ENCODE results near the gene TTN.

Gene TTN

DNA sequence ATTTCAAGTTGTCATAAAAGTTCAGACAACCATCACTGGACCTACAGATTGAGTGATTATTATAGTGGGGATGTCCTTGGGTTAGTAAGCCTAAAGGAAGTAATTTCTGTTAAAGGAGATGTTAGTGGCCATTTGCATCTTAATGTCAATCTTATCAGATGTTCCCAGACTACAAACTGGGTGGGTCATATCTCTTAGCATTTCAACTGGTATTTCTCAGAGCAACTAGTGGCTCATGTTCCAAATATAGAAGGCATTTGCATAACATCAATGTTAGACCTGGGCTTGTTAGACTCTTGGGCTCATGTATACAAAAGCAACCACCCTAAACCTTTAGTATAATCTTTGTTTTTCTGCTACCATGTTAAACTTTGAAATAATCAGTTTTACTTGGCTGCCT, 309.1 kb downstream of the TTN start:
- no peak overlapping the region for H3K27ac Mint-ChIP-seq
- H3K9me3 Mint-ChIP-seq: no peaks in the 10 kb centered on the region
- no peaks in the 10 kb centered on the region for H3K4me1 Mint-ChIP-seq
- no peaks in the 10 kb centered on the region for H3K27me3 Mint-ChIP-seq
- H3K36me3 Mint-ChIP-seq: peaks cover 19% of the 10 kb centered on the region
- no peak overlapping the region for H3K4me3 Mint-ChIP-seq

DNA sequence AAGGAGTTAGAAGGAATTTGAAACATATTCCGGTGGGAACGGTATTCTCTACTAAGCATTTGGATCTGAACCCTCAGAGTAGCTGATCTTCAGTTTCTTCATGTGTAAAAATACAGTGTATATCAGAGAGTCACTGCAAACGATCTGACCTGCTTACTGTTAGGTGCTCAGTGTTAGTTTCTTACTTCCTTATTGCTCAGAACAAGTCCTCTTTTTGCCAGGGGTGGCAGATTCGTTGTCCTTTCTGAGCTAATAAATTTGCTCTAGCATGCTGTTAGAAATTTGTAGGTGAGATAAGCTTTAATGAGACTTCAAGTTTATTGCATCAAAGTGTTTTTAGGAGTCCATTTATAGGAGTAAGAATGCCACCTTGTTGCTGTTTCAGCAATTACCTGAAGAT, 311.2 kb downstream of the TTN start:
- Mint-ChIP-seq H3K36me3 (peaks cover 19% of the 10 kb centered on the region), H3K4me1 (peaks cover 7% of the 10 kb centered on the region), H3K4me3 (no peak overlapping the region), H3K9me3 (no peaks in the 10 kb centered on the region), H3K27ac (no peak overlapping the region), H3K27me3 (no peaks in the 10 kb centered on the region)

DNA sequence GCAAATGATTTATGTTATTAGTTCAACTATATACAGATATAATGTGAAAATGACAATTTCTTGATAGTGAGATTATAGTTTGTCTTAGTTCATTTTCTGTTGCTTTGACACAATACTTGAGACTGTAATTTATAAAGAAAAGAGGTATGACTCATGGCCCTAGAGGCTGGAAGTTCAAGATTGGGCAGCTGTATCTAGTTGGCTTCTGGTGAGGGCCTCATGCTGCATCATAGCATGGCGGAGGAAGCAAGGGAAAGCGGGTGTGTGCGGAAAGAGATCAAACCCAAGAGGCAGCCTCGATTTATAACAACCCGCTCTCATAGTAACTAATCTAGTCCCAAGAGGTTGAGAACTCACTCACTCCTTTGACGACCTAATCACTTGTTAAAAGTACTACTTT, 315.6 kb downstream of the TTN start:
- no peaks in the 10 kb centered on the region for H3K9me3 Mint-ChIP-seq
- H3K27ac Mint-ChIP-seq: no peak overlapping the region
- H3K36me3 Mint-ChIP-seq: peaks cover 28% of the 10 kb centered on the region
- no peak overlapping the region for H3K4me3 Mint-ChIP-seq
- H3K4me1 Mint-ChIP-seq: peaks cover 38% of the 10 kb centered on the region
- no peaks in the 10 kb centered on the region for H3K27me3 Mint-ChIP-seq

DNA sequence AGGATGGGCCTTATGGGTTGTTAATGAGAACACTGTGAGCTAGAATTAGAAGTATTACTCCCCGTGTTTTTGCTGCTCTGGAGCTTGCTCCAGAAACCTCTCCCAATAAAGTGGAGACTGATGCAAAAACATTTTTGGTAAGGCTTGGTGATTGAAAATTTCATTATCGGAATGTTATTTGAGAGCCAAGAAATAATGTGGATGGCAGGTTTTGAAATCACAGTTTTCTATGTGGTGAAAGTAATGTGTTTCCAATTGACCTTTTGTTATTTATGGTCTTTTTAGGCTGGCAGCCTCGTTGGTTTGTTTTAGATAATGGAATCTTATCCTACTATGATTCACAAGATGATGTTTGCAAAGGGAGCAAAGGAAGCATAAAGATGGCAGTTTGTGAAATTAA, 321.9 kb downstream of the TTN start:
- H3K4me3 Mint-ChIP-seq: no peak overlapping the region
- H3K27me3 Mint-ChIP-seq: no peaks in the 10 kb centered on the region
- H3K9me3 Mint-ChIP-seq: no peaks in the 10 kb centered on the region
- no peak overlapping the region for H3K27ac Mint-ChIP-seq
- H3K4me1 Mint-ChIP-seq: peaks cover 75% of the 10 kb centered on the region
- peaks cover 24% of the 10 kb centered on the region for H3K36me3 Mint-ChIP-seq

DNA sequence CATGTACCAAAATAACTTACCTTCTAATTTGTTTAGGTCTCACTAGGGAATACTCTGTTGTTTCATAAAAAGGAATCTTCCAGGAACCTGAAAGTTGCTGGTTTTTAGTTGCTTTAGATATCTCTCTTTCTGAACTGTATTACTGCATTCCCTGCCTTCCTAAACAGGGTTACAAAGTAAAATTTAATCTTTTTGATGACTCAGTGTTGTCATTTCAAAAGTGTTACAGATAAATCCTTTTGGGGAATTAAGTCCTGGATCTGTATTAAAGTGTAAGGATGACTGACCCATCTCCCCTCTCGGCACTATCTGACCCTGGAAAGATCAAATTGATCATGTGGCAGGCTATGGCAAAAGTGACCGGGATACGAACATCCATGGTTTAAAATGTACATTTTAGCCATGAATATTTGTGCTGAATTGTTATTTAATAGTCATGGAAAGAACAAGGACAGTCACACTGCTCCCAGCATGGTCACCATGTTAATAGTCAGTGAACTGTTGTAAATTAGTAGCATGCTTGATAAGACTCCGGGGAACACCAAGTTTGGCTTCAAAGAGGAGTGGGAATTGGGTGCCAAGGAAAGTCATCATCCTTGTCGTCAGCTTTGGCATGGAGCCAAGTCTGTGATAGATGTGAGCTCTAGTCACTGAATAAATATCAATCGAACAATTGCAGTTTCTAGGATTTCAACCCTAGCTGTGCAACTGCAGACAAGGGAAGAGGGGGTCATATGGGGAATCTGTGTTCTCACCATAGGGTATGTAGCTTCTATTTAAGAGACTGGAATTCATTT, 322.8 kb downstream of the TTN start:
- Mint-ChIP-seq H3K4me1 (peaks cover 68% of the 10 kb centered on the region), H3K27ac (no peak overlapping the region), H3K27me3 (no peaks in the 10 kb centered on the region)

DNA sequence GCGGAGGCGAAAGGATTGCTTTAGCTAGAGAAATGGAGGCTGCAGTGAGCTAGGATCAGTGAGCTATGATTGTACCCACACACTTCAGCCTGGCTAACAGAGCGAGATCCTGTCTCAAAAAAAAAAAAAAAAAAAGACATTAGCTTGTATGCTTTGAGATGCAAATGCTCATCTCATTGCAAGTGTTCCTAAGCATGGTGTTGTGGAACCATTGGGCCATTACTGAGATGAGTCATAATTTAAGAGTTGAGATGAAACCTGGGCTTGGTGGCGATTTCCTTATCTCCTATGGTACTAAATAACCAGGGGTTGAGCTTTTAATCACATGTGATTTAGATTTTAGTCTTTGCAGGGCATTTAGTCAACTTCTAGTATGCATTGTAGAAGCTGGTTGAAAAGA, 324.8 kb downstream of the TTN start:
- no peaks in the 10 kb centered on the region for H3K9me3 Mint-ChIP-seq
- peak overlapping the region; percentile 99 for H3K4me3 Mint-ChIP-seq
- H3K4me1 Mint-ChIP-seq: peaks cover 63% of the 10 kb centered on the region
- H3K27me3 Mint-ChIP-seq: no peaks in the 10 kb centered on the region
- H3K36me3 Mint-ChIP-seq: peaks cover 13% of the 10 kb centered on the region
- no peak overlapping the region for H3K27ac Mint-ChIP-seq

More for the DNA sequence above, 322.8 kb downstream of the TTN start:
- Mint-ChIP-seq H3K4me3 (no peak overlapping the region), H3K9me3 (no peaks in the 10 kb centered on the region), H3K36me3 (peaks cover 18% of the 10 kb centered on the region)

DNA sequence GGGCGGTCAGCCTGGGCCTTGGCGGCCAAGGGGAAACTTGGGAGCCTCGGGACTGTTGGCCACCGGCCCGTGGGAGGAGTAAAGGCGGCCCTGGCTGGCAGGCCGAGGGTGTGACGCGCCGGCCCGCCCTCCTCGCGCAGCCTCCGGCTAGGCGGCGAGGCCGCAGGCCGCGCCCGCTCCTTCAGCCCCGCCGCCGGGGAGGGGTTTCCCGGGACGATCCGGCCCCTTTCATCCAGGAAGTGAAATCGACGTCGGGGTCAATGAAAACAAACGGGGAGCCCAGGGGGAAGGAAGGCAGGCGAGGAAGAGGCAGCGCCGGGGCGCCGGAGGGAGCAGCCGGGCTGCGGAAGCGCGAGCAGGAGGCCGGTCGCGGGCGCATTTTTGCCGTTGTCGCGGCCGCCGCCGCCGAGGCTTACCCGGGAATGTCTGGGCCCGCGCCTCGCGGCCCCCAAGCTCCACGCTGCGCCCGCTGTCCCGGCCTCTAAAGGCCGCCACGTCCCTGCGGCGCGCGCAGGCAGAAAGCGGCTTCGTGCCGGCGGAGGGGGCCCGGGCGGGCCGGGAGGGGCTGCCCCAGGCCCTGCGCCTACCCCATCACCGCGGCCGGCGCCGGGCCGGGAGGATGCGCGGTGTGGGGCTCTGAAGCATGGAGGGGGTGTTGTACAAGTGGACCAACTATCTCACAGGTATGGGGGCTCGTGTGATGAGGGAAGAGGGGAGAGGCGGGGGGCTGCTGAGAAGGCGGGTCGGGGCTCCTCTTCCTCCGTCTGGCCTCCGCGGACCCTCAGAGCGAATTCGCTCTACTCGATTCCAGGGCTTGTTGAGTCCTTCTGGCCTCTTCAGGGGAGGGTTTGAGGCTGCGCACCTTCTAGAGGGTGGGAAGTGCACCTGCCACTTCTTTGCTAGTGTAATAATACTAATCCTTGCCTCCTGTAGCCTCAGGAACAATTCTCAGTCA, 326.7 kb downstream of the TTN start, which contains the start of gene PLEKHA3:
Gene PLEKHA3 (plus strand): TSS at position 231 of the 955 bp plus-strand sequence. CDS start 413 bp downstream, at position 644.
- peaks cover 1% of the 10 kb centered on the region for H3K36me3 Mint-ChIP-seq
- H3K4me1 Mint-ChIP-seq: peaks cover 47% of the 10 kb centered on the region
- H3K4me3 Mint-ChIP-seq: peak within 1 kb of the TSS; percentile 99
- peak within 1 kb of the TSS; percentile 96 for H3K27ac Mint-ChIP-seq
- no peaks in the 10 kb centered on the region for H3K27me3 Mint-ChIP-seq
- no peaks in the 10 kb centered on the region for H3K9me3 Mint-ChIP-seq

DNA sequence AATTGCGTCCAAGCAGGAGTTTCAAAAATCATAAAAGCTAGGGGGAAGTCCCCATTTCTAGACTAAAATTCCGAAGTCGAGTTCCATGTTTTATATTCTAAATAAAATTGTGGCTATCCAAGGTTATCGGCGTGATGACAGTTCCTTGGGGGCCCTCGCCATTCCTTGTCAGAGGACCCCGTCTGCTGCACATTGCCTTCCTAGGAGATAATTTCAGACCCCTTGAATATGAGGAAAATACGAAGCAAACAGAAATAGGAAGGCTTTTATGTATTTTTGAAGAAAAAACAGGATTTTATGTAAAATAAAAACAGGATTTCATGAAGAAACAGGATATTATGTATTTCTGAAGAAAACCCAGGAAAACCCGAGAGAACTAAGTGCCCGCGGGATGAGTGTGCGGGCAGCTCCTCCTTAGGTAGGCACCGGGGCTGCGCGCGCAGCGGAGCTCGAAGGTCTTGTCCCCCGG, 327.4 kb downstream of the TTN start:
- Mint-ChIP-seq H3K27me3 (no peaks in the 10 kb centered on the region), H3K4me1 (peaks cover 43% of the 10 kb centered on the region), H3K4me3 (peak overlapping the region; percentile 99), H3K9me3 (no peaks in the 10 kb centered on the region), H3K36me3 (no peaks in the 10 kb centered on the region), H3K27ac (peak overlapping the region; percentile 84)

DNA sequence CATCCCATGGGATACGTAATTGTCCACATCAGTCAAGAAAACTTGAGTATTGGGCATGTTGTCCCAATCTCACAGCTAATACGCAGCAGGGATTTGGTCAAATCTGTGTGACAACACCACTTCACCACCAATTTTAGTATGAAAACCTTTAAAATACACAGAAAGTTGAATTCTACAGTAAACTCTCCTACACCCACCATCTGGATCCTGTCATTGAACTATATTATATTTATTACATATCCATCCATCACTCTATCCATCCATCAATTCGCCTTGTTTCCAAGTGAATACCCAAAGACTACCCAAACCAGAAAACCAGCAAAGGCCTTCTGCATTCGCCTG, 328.0 kb downstream of the TTN start:
- H3K27me3 Mint-ChIP-seq: no peaks in the 10 kb centered on the region
- H3K4me3 Mint-ChIP-seq: peak overlapping the region; percentile 99
- H3K4me1 Mint-ChIP-seq: peaks cover 38% of the 10 kb centered on the region

DNA sequence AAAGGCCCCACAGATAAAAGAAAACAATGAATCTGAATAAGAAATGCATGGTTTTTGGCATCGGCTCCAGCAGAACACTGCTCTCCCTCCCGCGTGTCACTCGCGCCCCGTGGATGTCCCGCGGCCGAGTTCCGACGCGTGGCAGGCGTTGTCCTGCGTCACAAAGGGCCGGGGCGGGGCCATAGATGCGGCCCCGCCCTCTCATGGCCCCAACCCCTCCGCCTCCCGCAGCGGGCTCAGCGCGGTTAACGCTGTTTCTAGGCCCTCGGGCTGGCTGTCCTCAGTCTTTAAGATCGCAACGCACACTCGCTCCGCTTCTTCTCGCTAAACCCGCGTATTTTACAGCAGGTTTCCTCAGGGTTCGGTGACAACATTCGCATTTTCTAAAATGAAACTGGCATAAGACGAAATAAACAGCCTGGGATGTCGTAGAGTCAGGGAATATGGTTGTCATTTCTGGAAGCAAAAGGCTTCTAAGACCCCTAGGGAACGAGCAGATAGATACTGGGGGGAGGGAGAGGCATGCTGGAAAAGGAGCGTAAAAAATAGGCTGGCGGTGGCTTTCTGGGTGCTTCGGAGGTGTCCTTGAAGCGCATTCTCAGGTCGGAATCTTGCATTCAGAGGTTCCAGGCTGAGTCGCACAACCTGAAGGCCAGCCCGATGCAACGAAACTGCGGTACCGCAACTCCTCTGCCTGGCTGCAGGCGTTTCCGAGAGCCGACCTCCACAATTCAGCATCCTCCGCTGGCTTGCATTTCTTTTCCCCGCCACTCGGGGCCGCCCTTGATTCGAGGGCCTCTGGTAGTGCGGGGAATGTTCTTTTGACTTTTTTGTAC, 328.6 kb downstream of the TTN start, which contains the start of gene FKBP7:
Gene FKBP7 (minus strand): TSS at position 162 of the 836 bp plus-strand sequence. CDS start 101 bp downstream, at position 61.
- Mint-ChIP-seq H3K36me3 (no peaks in the 10 kb centered on the region), H3K9me3 (no peaks in the 10 kb centered on the region), H3K4me1 (peaks cover 36% of the 10 kb centered on the region), H3K27ac (peak within 1 kb of the TSS; percentile 96), H3K27me3 (no peaks in the 10 kb centered on the region), H3K4me3 (peak within 1 kb of the TSS; percentile 99)

More for the DNA sequence above, 328.0 kb downstream of the TTN start:
- H3K27ac Mint-ChIP-seq: peak overlapping the region; percentile 96
- no peaks in the 10 kb centered on the region for H3K36me3 Mint-ChIP-seq
- H3K9me3 Mint-ChIP-seq: no peaks in the 10 kb centered on the region

DNA sequence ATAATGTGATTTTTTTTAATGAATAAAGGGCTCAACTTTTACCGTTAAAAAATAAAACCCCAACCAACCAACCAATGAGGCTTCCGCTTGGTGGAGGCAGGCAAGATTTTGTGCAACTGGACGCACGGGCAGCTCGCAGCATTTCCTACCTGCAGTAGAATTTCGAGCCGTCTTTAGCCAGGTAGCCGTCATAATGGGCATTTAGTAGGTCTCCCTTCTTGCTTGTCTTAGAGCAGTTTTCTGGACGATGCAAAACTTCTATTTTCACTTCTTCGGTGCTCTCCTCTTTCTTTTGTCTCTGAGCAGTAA, 329.1 kb downstream of the TTN start:
- peak overlapping the region; percentile 99 for H3K4me3 Mint-ChIP-seq
- peaks cover 36% of the 10 kb centered on the region for H3K4me1 Mint-ChIP-seq
- H3K27ac Mint-ChIP-seq: peak overlapping the region; percentile 96
- no peaks in the 10 kb centered on the region for H3K27me3 Mint-ChIP-seq
- no peaks in the 10 kb centered on the region for H3K9me3 Mint-ChIP-seq
- H3K36me3 Mint-ChIP-seq: no peaks in the 10 kb centered on the region

DNA sequence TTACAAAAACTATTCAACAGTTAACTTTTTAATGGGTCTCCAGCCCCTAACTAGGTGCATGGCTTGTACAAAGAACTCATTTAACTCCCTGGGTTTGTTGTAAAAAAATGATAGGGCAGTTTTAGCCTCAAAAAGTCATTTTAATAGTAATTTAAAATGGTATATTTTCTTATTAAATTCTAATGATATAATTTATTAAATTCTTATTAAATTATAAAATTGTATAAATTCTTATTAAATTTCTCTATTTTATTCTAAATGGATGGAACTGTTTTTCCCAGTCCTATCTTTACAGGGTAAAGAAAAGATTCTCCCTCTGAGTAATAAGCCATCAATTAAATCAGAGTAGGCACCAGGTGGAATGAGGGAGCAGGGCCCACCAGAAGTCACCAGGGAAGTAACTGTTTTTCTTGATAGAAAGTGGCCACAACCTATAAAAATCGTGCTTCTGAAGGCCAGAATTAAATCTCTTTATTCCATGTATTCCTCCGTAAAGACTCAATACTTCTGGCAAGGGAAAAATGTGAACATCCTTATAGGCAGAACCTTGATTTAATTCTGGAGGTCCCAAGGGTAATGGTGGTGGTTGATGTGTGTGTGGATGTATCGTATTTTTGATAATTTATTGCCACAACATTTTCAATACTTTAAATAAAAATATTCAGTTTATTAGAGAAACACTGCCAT, 329.6 kb downstream of the TTN start:
- Mint-ChIP-seq H3K4me1 (peaks cover 31% of the 10 kb centered on the region), H3K27ac (no peak overlapping the region), H3K4me3 (peak overlapping the region; percentile 99), H3K27me3 (no peaks in the 10 kb centered on the region), H3K9me3 (no peaks in the 10 kb centered on the region), H3K36me3 (no peaks in the 10 kb centered on the region)

DNA sequence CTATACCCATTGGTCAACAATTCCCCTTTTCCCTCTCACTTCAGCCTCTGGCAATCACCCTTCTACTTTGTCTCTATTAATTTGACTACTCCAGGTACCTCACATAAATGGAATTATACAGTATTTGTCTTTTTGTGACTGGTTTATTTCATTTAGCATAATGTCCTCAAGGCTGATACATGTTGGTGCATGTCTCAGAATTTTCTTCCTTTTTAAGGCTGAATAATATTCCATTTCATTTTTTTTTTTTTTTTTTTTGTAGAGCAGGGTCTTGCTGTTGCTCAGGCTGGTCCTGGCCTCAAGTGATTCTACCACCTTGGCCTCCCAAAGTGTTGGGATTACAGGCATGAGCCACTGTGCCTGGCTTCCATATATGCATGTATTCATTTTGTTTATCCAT, 330.7 kb downstream of the TTN start:
- Mint-ChIP-seq H3K4me1 (peaks cover 20% of the 10 kb centered on the region), H3K36me3 (no peaks in the 10 kb centered on the region), H3K27ac (no peak overlapping the region), H3K9me3 (no peaks in the 10 kb centered on the region), H3K4me3 (no peak overlapping the region), H3K27me3 (no peaks in the 10 kb centered on the region)
